ENCODE data around the gene TSHZ2. TPM values are rescaled to one million over a fixed set of nuclear protein-coding genes. Genes with fewer than 3 reads are reported as not detected.

The TSHZ2 gene
- total RNA-seq, 1 donor from 2014 or later, result 22.9 TPM

- Mint-ChIP-seq H3K27me3 (no peaks in the 10 kb centered on the region), H3K9me3 (ENCODE audit: low read depth) (no peaks in the 10 kb centered on the region), H3K4me3 (ENCODE audit: low read depth) (no peak overlapping the region), H3K27ac (no peak overlapping the region), H3K36me3 (ENCODE audit: insufficient read depth) (peaks cover 2% of the 10 kb centered on the region), H3K4me1 (ENCODE audit: low read depth) (peaks cover 17% of the 10 kb centered on the region)
- TF ChIP-seq CTCF (IDR thresholded peaks at IDR 0.05; ENCODE audit: unreplicated experiment), result no peak
- no peak for DNase-seq (ENCODE audit: low spot score, unreplicated experiment)
Observed at GRCh38 chr20:53312957-53313356, 340.8 kb downstream of the TSHZ2 start.

- TF ChIP-seq CTCF (IDR thresholded peaks at IDR 0.05; ENCODE audit: unreplicated experiment), result no peak
- peaks cover 17% of the 10 kb centered on the region for H3K4me1 Mint-ChIP-seq (ENCODE audit: low read depth)
- no peak overlapping the region for H3K27ac Mint-ChIP-seq
- H3K36me3 Mint-ChIP-seq (ENCODE audit: insufficient read depth), result no peaks in the 10 kb centered on the region
- H3K9me3 Mint-ChIP-seq (ENCODE audit: low read depth), result no peaks in the 10 kb centered on the region
- DNase-seq (ENCODE audit: low spot score, unreplicated experiment), result no peak
- H3K27me3 Mint-ChIP-seq, result no peaks in the 10 kb centered on the region
- H3K4me3 Mint-ChIP-seq (ENCODE audit: low read depth), result no peak overlapping the region
Observed at GRCh38 chr20:53316206-53316937, 344.2 kb downstream of the TSHZ2 start.

GRCh38 chr20:53319200-53319599 lies 347.0 kb downstream of the TSHZ2 start:
- Mint-ChIP-seq H3K4me3 (ENCODE audit: low read depth) (no peak overlapping the region), H3K9me3 (ENCODE audit: low read depth) (no peaks in the 10 kb centered on the region), H3K27ac (no peak overlapping the region), H3K27me3 (no peaks in the 10 kb centered on the region), H3K36me3 (ENCODE audit: insufficient read depth) (no peaks in the 10 kb centered on the region), H3K4me1 (ENCODE audit: low read depth) (peaks cover 17% of the 10 kb centered on the region)
- TF ChIP-seq CTCF (IDR thresholded peaks at IDR 0.05; ENCODE audit: unreplicated experiment), result no peak
- DNase-seq (ENCODE audit: low spot score, unreplicated experiment), result no peak

- Mint-ChIP-seq H3K27ac (no peak overlapping the region), H3K9me3 (ENCODE audit: low read depth) (no peaks in the 10 kb centered on the region), H3K4me1 (ENCODE audit: low read depth) (peaks cover 17% of the 10 kb centered on the region), H3K36me3 (ENCODE audit: insufficient read depth) (no peaks in the 10 kb centered on the region), H3K4me3 (ENCODE audit: low read depth) (no peak overlapping the region), H3K27me3 (no peaks in the 10 kb centered on the region)
- DNase-seq (ENCODE audit: low spot score, unreplicated experiment), result no peak
- no peak for TF ChIP-seq CTCF (IDR thresholded peaks at IDR 0.05; ENCODE audit: unreplicated experiment)
Observed at GRCh38 chr20:53319716-53320115, 347.6 kb downstream of the TSHZ2 start.

- Mint-ChIP-seq H3K4me1 (ENCODE audit: low read depth) (peaks cover 12% of the 10 kb centered on the region), H3K4me3 (ENCODE audit: low read depth) (no peak overlapping the region), H3K36me3 (ENCODE audit: insufficient read depth) (peaks cover 1% of the 10 kb centered on the region), H3K9me3 (ENCODE audit: low read depth) (no peaks in the 10 kb centered on the region), H3K27ac (no peak overlapping the region), H3K27me3 (no peaks in the 10 kb centered on the region)
- DNase-seq (ENCODE audit: low spot score, unreplicated experiment), result no peak
- TF ChIP-seq CTCF (IDR thresholded peaks at IDR 0.05; ENCODE audit: unreplicated experiment), result no peak
Observed at GRCh38 chr20:53320701-53321100, 348.5 kb downstream of the TSHZ2 start.

Data from progenitor cell of endocrine pancreas (in vitro differentiated cells).